ENCODE results near the gene GIT1. TPM values are rescaled to one million over a fixed set of nuclear protein-coding genes. Genes with fewer than 3 reads are reported as not detected.
A peak's percentile ranks its signal among the peaks of the same experiment; 100 is the strongest.

Gene GIT1
- total and polyA plus RNA-seq, 7 donors: 13.6 to 31.3 (median 17.4) TPM

- 35 to 75% methylated on average over 7 of the region's 7 CpGs for WGBS, 2 donors
- Histone ChIP-seq H3K27ac (no peak overlapping the region), H3K9me3 (no peaks in the 10 kb centered on the region), H3K4me1 (peaks cover 0 to 60% (median 41%) of the 10 kb centered on the region in 4 donors), H3K27me3 (no peaks in the 10 kb centered on the region), H3K36me3 (peaks cover 7 to 23% (median 15%) of the 10 kb centered on the region in 4 donors), H3K4me3 (no peak overlapping the region)
- intact Hi-C loops (cut with DNase I): no loop called here
- DNase-seq: peak; percentile 66
- no peak for TF ChIP-seq EP300 (IDR thresholded peaks at IDR 0.05)
- no peak for TF ChIP-seq POLR2AphosphoS5 (IDR thresholded peaks at IDR 0.05)
- TF ChIP-seq CTCF (IDR thresholded peaks at IDR 0.05): no peak
- TF ChIP-seq POLR2A (IDR thresholded peaks at IDR 0.05): no peak
Measured at GRCh38 chr17:29570521-29570920, 18.9 kb downstream of the GIT1 start.

- Histone ChIP-seq H3K9me3 (no peaks in the 10 kb centered on the region), H3K27me3 (no peaks in the 10 kb centered on the region), H3K4me1 (peaks cover 0 to 69% (median 47%) of the 10 kb centered on the region in 4 donors), H3K4me3 (peak overlapping the region; percentile 57 to 79 (median 60)), H3K27ac (peak overlapping the region; percentile 86 to 94 (median 90)), H3K36me3 (peaks cover 2 to 11% (median 4%) of the 10 kb centered on the region in 4 donors)
- peak; percentile 59 for DNase-seq
- intact Hi-C loops (cut with DNase I): loop anchor here (5.0 kb wide), 1 partner anchor 277 kb away; the partner anchor contains the start of gene NUFIP2
- TF ChIP-seq POLR2AphosphoS5 (IDR thresholded peaks at IDR 0.05) (no peak), POLR2A (IDR thresholded peaks at IDR 0.05) (no peak), CTCF (IDR thresholded peaks at IDR 0.05) (no peak), EP300 (IDR thresholded peaks at IDR 0.05) (no peak)
- WGBS, 2 donors: 64 to 68% methylated on average over 14 of the region's 14 CpGs
Measured at GRCh38 chr17:29569245-29569950, 20.1 kb downstream of the GIT1 start.

- peak; percentile 93 for DNase-seq
- no peaks in the 10 kb centered on the region for H3K27me3 ChIP-seq
- H3K4me3 ChIP-seq: peak within 1 kb of the TSS; percentile 57 to 79 (median 60)
- H3K27ac ChIP-seq: peak within 1 kb of the TSS; percentile 86 to 94 (median 90)
- H3K36me3 ChIP-seq: peaks cover 0 to 3% (median 0%) of the 10 kb centered on the region in 4 donors
- TF ChIP-seq CTCF (IDR thresholded peaks at IDR 0.05) (no peak), POLR2A (IDR thresholded peaks at IDR 0.05) (peak; percentile 26 to 78), POLR2AphosphoS5 (IDR thresholded peaks at IDR 0.05) (peak; percentile 67 to 85 (median 74)), EP300 (IDR thresholded peaks at IDR 0.05) (no peak)
- H3K4me1 ChIP-seq: peaks cover 0 to 69% (median 47%) of the 10 kb centered on the region in 4 donors
- no peaks in the 10 kb centered on the region for H3K9me3 ChIP-seq
- 1% methylated on average over 85 of the region's 85 CpGs for WGBS, 2 donors
- intact Hi-C loops (cut with DNase I): loop anchor here (5.0 kb wide), 1 partner anchor 276 kb away; the partner anchor contains the start of gene NUFIP2
Measured at GRCh38 chr17:29568331-29569244, 20.9 kb downstream of the GIT1 start, which contains the start of gene TP53I13. Gene TP53I13 (plus strand): TSS chr17:29568701. CDS start chr17:29568759, 58 bp downstream.

GRCh38 chr17:29567554-29568330 lies 21.7 kb downstream of the GIT1 start:
- H3K36me3 ChIP-seq: peaks cover 0 to under 1% (median 0%) of the 10 kb centered on the region in 4 donors
- intact Hi-C loops (cut with DNase I): loop anchor here (5.0 kb wide), 1 partner anchor 275 kb away; the partner anchor contains the start of gene NUFIP2
- no peaks in the 10 kb centered on the region for H3K27me3 ChIP-seq
- no peaks in the 10 kb centered on the region for H3K9me3 ChIP-seq
- H3K4me1 ChIP-seq: peaks cover 0 to 62% (median 41%) of the 10 kb centered on the region in 4 donors
- peak overlapping the region; percentile 86 to 94 (median 90) for H3K27ac ChIP-seq
- H3K4me3 ChIP-seq: peak overlapping the region; percentile 57 to 79 (median 60)
- WGBS, 2 donors: 0% methylated on average over 63 of the region's 63 CpGs
- peak; percentile 14 to 40 (median 34) for TF ChIP-seq CTCF (IDR thresholded peaks at IDR 0.05)
- no peak for TF ChIP-seq POLR2A (IDR thresholded peaks at IDR 0.05)
- DNase-seq: peak; percentile 83
